Esophagus muscularis mucosa (tissue), 3 donors: ENCODE measurements around the gene DCAF8.

Source experiments
- CTCF ChIP-seq, 3 experiments: fragments of 200-600 bp in 2 of 3; fragments of 450-650 bp in 1 of 3; sonication (generic) in 2 of 3; IDR thresholded peaks; one replicate each; pipeline ENCODE4 v1.5.1; 2017 to 2019; ENCODE audit warnings: antibody characterized with exemption in 3 of 3, mild to moderate bottlenecking in 2 of 3, moderate library complexity in 1 of 3
- EP300 ChIP-seq: sonication (generic); formaldehyde crosslinking; IDR thresholded peaks from one replicate; pipeline ENCODE4 v1.6.1; 2017; ENCODE audit warnings: antibody characterized with exemption

GRCh38 chr1:160217481-160218051 is 44.8 kb downstream of the DCAF8 start:
- TF ChIP-seq EP300 = no peak
- TF ChIP-seq CTCF (IDR thresholded peaks at IDR 0.05) = no peak
